ENCODE measurements around the gene PPIL6.
A peak's percentile ranks its signal among the peaks of the same experiment; 100 is the strongest.
"Not testable (repeated sequence)": the region's sequence is repeated elsewhere in the genome, so short reads cannot be mapped to it uniquely, and the experiment has no call there.

PPIL6 gene

DNA sequence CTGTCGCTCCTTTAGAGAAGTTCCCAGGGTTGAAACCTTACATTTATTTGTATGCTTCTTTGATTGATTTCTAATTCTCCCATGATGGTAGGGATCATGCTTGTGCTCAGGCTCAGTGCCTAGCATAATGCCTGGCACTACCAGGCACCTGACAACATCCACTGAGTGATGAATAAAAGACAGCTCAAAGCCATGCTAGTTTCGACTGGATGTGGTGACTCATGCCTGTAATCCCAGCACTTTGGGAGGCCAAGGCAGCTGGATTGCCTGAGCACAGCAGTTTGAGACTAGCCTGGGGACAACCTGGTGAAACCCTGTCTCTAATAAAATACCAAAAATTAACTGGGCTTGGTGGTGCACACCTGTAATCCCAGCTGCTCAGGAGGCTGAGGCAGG is 46.5 kb downstream of the PPIL6 start:
- DNase-seq (ENCODE audit: low read depth), result no peak

DNA sequence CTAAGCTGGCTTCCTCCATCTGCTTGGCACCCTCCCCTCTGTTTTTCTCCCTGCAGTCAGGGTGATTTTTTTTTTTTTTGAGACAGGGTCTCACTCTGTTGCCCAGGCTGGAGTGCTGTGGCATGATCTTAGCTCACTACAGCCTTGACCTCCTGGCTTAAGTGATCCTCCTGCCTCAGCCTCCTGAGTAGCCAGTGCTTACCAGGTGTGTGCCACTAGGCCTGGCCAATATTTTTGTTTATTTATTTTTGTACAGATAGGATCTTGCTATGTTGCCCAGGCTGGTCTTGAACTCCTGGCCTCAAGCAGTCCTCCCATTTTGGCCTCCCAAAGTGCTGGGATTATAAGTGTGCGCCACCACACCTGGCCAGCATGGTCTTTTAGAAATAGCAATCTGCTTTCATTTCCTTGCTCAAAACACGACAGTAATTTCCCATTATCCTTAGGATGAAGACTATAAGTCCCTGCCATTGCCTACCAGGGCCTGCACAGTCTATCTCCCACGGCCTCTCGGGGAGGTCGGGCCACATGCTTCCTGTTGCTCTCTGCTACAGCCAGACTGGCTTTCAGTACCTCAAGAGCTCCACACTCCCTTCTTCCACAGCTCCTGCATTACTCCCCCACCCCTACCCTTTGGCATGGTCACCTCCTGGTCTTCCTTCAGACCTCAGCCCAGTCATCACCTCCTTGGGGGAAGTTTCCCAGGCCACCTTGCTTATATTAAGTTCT is 47.1 kb downstream of the PPIL6 start:
- no peak for DNase-seq (ENCODE audit: low read depth)

DNA sequence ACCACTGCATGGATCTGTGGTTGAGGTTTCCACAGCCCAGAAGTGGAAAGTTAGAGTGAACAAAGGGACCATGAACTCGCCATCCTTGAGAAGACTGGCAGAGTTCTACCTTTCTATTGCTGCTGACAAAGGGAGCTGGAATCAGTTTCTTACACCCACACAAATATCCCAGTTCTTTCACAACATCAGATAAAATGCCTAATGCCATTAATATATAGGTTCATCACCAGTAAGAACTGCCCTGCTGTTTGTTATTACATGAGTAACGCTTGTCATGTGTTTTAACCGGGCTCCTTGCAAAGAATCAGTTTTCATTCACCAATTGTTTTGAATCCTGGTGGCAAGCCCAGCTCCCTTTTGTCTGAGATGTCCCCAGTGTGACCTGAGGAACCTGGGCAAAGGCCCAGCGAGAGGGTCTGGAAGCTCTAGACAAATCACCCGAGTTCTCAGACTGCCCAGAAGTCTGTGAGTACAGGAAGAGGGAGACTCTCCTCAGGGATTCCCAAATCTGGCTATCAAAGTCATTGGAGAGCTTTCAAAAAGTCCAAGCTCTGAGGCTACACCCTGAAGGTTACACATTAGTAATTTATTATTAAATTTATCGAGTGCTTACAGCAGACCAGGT is 50.7 kb downstream of the PPIL6 start:
- DNase-seq (ENCODE audit: low read depth), result no peak

DNA sequence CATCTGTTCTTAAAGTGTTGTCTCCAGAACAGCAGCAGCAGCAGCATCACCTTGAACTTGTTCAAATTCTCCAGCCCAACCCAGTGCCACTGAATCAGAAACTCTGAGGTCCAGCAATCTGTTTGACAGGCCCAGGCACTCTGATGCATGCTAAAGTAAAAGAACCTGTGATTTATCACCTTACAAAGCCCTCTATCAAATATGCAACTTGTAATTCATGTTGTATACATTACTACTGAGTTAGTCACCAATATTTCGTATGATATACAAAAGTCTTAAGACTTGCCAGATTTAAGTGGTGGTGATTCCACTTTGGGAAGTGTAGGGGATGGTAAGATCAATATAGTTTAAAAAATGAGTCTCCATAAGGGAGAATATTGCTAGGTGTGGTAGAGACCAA is 52.2 kb downstream of the PPIL6 start:
- no peak for DNase-seq (ENCODE audit: low read depth)

DNA sequence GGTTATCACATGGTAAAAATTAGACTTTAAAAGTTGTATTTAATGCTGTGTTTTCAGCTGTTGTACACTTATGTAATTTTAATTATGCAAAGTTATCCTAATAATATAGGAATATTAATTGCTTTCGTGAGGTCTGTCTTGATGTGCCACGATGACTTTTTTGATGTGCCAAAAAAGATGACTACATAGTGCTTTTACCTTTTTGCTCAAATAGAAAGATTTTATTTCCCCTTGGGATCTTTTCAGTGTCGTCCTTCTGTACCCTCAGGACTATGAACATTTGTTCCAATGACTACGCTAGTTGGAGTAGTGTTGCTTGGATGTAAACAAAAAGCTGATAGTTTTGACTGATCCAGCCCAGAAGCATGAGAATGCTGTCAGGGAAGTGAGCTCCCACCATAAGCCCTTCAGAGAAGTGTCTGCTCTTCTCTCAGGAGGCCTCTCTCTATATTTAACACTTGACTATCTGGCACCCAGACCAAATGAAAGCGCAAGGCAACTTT is 56.9 kb downstream of the PPIL6 start:
- no peak for DNase-seq (ENCODE audit: low read depth)

DNA sequence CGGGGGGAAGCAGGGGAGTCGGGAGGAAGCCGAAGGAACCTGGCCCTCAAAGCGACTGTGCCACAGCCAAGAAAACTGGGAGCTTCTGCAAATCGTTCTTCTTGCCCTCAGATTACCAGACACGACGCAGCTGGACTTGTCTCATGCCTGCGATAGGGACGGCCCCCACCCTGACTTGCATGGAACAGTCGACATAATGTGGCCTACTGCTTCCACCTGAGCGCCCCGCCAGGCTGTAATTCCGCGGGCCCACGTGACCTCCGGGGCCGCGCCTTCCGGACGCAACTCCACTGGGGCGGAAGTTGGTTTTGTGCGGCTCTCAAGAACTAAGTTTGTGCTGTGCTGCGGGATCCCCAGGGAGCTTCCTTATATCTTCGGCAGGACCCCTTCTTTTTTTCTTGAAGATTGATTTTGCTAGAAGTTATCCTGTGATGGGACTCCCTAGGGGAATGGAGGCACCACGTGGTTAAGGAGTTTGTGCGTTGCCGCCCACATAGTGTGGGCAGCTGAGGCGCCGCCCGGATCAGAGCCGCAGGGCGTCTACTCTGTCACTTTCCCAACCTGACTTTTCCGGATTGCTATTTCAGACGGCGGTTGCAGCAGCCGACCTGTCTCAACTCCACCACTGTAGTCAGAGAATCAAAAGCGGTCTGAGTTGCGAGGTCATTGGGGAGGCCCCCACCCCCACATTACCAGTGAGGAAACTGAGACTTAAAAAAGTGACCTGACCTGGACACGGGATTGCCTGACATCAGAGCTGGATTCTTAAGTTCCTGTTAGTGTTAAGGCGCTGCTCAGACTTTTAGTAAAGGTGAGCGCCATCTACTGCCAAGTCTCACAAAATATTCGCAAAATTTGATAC is 57.6 kb downstream of the PPIL6 start:
- peak; percentile 89 for DNase-seq (ENCODE audit: low read depth)

DNA sequence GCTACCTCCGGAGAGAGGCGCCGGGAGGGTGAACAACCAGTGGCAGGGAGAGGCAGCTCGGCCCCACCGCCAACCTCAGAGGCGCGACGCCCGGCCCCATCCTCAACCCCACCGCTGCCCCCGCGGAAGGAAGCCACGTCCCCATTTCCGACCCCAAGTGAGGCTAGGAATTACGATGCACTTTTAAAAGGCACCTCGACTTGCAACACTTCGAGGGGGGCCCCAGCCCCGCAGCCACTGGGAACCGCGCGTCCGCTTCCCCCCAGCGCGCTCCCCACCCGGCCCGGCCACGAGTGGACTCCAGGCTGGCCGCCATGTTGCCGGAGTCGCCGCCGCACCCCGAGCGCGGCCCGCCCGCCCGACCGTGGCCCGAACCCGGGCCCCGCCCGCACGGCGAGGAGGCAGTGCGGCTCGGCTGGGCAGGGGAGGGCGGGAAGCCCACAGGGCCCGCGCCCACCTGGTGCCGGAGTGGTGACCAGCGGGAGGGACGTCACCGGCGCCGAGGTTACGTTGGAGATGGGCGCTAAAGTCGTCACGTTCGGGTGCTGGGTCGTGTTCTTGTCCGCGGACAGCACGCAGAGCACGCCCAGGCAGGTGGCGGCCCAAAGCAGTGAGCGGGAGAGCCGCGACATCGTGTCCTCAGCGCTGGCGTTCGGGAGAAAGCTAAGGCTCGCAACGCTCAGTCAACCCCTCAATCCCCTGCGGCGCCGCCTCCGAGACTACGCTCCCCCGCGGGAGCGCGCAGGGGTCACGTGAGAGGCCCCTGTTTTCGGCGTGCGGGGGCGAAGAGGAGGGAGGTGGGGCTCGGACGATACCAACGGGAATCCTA is 58.5 kb downstream of the PPIL6 start, which contains the start of gene CD164:
Gene CD164 (minus strand): TSS at position 721 of the 829 bp plus-strand sequence. CDS start 89 bp downstream, at position 632.
- peak; percentile 93 for DNase-seq (ENCODE audit: low read depth)

DNA sequence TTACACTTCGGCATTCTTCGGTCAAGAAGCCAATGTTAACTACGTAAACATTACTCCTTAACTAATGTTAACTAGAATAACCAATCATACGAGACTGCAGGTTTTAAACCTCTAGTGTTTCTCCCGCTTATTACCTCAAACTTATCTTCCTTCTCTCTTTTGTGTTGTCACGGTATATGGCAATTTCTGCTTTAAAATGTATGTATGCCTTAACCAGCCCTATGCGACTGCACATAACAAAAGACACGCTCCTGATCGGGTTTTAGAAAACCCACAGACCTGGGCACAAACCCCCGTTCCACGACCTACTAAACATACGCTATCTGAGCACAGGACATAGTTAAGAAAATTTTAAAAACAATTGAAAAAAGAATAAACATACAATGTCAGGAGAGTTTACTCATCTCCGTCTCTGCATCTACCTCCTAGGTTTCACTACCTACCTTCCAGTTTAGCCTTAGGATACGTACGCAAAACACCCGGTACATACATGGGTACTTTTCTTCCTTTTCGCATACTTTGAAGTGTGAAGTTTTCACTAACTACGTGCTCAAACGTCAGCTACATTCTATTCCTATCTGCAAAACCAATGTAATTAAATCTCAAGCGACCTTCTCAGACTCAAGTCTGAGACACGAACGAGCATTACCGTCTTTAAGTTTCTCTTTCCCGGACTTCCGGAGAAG is 59.2 kb downstream of the PPIL6 start:
- no peak for DNase-seq (ENCODE audit: low read depth)

DNA sequence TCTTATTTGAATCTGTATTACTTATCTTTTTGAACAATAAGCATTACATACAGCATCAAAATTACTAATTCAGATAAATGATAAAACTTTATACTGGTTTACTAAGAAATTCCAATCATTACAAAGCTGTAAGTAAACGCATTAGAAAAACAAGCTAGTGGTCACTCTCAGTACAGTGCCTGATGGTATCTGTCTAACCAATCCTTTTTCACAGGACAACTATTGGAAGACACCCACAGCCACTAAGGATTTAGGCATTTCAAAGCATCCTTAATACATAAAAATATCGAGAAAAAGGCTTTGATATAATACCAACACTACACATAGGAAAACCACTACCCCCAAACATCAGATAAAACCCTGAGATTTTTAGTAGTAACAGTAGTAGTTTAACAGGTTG is 60.7 kb downstream of the PPIL6 start:
- DNase-seq (ENCODE audit: low read depth), result no peak

DNA sequence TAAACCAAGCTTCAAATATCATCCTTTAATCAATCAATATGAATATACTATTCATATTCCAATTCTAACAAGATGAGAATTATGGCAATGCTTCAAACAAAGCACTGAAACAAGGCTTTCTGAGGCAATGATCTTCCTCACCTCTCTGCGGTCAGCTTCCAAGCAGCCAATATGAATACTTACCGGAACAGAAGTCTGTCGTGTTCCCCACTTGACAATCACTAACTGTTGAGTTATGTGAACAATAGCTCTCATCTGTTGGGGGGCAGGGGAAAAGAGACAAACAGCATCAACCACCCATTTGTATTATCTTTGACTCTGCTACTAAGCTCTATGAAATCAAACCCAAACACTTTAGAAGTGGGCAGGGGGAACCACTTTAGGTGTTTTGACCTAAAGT is 62.7 kb downstream of the PPIL6 start:
- DNase-seq (ENCODE audit: low read depth), result no peak

DNA sequence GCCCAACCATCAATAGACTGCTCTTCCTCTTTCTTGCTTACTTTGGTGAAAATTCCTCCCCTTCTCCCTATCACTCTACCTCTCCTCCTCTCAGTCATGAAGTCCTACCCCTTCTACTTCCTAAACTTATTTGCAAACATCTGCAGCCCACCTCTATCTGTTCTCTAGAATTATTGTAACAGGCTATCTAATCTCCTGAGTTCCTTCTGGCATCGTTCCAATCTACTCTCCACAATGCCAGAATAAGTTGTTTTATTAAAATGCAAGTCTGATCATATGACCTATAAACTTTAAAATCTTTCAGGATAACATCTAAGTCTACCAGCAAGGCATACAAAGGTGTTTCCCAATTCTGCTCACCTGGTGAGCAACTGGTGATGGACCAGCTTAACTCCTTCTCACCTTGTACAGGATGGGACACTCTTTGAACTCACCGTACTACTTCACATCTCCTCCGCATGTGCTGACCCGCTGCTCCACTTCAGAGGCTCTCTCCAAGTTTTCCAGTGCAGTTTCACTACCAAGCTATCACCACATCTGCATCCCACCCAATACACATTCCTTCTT is 66.0 kb downstream of the PPIL6 start:
- no peak for DNase-seq (ENCODE audit: low read depth)

DNA sequence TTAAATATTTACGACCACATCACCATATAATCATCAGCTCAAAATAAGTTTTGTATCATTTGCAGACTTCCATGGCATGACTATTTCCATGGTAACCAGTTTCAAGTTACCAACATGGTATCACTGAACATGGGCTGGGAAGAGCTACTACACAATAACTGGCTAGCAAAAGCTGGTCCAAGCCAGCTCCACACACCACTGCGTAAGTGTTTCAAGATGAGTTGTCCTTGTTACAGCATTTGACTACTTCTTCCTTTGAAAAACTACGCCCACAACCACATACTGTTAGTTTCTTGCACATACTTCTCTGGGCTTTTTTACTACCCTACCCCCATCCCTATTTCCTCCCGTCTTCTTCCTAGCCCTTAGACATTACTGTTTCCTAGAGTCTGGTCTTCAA is 66.7 kb downstream of the PPIL6 start:
- no peak for DNase-seq (ENCODE audit: low read depth)

DNA sequence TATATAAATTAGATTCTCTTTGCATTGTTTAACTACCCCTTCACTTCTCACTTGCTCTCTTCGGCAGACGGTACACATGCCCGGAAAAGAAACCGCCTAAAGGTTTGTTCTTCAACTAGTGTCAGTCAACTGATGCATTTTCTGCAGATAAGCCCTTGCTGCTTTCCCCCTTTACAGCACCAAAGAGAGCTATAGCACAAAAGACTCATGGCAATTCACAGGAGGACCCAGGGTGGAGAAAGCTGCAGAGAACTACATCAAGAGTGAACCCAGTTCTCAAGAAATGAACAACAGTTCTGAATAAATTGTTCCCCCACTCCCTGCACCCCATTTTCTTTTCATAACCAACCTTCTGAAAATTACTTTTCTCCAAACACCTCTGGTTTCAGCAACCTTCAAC is 67.1 kb downstream of the PPIL6 start:
- no peak for DNase-seq (ENCODE audit: low read depth)

DNA sequence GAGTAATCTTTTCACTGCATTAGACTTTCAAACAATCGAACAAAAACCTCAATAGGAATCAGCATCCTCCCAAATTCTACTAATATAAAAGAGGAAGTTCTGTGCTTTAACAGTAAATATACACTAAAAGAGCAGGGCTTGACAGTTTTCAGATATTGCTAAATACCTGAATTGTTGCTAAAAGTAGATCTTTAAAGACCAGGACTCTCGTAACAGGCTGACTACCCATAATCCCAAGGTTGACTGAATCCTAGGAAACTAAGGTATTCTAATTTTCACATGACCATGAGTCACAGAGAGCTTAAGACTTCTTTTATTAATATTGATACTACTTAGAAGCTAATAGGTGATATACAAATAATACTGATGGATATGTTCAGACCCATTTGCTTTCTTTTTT is 68.3 kb downstream of the PPIL6 start:
- DNase-seq (ENCODE audit: low read depth), result no peak

DNA sequence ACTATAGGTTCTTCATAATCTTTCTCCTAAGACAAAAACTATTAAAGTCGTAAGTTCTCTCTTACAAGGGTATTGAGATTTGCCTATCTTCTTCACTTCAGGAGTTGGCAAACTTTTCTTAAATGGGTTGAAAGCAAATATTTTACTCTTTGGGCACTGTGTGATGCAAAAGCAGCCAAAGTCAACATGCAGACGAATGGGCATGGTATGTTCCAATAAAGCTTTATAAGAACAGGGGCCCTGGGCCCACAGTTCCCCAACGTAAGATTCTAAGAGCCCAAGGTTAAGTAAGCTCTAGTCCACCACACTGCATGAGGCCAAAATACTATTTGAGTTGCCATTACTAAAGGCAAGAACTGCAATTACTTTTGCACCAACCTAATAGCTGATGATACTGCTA is 69.6 kb downstream of the PPIL6 start:
- DNase-seq (ENCODE audit: low read depth), result no peak

DNA sequence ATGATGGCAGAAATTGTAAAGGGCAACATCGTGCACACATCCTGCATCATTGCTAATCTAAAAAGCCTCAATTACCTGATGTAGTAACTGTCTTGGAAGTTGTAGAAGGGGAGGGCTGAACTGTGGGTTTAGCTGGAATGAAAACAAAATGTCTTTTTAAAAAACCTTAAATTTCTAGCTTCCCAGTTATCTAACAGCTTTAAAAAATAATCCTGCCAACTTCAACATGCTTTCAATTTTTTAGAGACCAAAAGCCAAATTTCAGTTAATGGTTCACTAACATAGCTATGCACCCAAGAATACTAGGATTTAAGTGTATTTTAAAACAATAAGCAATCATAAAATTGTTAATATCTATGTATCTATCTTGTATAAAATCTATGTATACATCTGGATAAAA is 70.1 kb downstream of the PPIL6 start:
- DNase-seq (ENCODE audit: low read depth), result no peak

DNA sequence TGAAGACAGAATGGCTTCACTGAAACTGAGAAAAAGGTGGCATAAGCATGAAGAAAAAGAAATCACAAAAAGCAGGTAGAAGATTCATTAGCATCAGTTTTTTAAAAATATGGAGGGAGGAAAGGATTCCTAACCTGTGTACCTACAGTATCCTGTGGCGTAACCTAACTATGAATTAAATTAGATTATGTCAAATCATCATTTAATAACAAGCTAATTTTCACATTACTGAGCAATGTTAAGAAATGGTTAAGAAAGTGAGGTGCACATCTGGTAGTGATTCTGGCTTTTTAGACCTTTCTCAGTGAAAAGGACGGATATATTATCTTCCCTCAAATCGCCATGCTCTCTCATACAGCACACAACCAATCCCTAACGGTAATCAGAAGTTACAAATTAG is 70.7 kb downstream of the PPIL6 start:
- no peak for DNase-seq (ENCODE audit: low read depth)

DNA sequence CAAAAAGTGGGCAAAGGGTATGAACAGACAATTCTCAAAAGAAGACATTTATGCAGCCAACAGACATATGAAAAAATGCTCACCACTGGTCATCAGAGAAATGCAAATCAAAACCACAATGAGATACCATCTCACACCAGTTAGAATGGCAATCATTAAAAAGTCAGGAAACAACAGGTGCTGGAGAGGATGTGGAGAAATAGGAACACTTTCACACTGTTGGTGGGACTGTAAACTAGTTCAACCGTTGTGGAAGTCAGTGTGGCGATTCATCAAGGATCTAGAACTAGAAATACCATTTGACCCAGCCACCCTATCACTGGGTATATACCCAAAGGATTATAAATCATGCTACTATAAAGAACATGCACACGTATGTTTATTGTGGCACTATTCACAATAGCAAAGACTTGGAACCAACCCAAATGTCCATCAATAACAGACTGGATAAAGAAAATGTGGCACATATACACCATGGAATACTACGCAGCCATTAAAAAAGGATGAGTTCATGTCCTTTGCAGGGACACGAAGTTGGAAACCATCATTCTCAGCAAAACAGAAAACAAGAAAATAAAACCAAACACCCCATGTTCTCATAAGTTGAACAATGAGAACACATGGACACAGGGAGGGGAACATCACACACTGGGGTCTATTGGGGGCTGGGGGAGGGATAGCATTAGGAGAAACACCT is 75.9 kb downstream of the PPIL6 start:
- DNase-seq (ENCODE audit: low read depth), result not testable (repeated sequence)

DNA sequence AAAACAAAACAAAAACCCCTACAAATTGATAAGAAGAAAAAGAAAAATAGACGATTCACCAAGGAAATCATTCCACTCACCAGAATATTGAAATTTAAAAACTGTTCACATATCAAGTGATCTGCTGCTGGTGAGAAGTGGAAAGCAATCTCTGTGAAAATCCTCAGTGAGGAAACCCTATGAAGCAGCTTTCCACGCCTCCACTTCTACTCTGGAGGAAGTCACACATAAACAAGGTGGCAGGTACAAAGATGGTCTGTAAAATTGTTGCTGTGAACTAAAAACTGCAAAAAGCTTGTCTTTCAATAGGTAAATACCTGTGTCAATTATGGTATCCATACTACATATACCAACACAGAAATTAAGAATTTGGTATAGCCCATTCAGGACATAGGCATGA is 76.7 kb downstream of the PPIL6 start:
- DNase-seq (ENCODE audit: low read depth), result no peak

Data from activated T-helper 9 cell treated with anti-CD3 and anti-CD28 coated beads, Interleukin-2, amount 50 U/mL, for 16 hours (primary cell).